GDM1 (cell line): Measurements from ENCODE around the gene ERF.

Source experiments
- DNase-seq: peaks from one replicate; lab custom pipeline; 2025; lab: John Stamatoyannopoulos, UW

Gene ERF

DNA sequence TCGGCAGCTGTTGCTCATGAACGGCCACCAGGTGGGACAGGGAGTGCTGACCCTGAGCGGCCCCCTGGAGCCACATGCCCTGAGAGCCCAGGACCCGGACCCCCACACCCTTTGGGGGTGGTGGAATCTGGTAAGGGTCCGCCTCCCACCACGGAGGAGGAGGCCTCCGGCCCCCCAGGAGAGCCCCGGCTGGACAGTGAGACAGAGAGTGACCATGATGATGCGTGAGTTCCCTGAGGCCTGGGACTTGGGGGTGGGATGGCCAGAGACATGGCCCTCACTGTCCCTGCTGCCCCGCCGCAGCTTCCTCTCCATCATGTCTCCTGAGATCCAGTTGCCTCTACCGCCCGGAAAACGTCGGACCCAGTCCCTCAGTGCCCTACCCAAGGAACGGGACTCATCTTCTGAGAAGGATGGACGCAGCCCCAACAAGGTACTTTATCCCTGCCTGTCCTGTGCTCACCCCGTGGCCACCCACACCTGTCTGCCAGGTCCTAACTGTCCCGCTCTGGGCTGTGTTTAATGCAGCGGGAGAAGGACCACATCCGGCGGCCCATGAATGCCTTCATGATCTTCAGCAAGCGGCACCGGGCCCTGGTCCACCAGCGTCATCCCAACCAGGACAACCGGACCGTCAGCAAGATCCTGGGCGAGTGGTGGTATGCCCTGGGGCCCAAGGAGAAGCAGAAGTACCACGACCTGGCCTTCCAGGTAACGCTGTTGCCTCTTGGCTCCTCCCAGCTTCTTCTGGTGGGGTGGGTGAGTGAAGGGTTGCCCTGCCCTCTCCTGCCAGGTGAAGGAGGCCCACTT, 32.3 kb upstream of the ERF start:
- DNase-seq, result no peak

DNA sequence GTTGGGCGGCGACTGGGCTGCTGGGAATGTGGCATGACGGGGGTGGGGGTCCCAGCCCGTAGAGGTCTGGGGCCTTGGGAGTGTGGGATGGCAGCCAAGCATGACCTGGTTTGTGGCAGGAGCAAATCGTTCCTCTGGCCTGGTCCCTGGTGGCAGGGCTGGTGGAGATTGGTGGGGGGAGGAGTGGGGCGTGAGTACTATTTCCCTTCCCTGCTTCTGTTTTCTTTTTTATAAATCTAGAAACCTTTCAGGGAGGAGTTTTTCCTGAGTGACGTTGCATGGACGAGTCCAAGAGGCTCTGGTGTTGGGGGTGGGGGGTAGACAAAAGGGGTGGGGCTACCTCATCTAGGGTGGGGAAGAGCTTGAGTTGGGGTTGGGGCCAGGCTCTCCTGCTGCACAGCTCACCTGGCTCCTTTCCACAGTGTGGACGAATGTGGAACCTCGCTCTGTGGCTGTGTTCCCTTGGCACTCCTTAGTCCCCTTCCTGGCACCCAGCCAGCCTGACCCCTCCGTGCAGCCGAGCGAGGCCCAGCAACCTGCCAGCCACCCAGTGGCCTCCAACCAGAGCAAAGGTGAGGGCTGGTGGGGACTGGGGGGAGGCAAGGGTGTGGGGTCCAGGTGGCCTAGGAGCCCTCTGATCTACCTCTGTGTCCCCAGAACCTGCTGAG, 31.6 kb upstream of the ERF start:
- no peak for DNase-seq

DNA sequence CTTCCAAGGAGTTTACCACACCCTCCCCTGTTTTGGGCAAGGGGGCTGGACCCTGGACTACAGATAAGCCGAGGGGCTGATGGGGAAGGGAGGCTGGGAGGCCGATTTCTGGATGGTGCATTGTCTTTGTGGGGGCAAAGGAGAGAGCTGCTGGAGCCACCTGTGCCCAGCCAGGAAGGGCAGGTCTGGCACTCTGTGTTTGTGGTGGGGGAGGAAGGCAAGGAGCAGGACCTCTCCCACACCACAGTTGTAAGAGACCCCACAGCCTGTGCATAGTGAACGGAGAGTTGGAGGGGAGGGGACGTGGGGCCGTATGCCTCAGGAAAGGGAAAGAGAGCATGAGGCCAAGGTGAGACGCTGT, 31.0 kb upstream of the ERF start:
- no peak for DNase-seq

DNA sequence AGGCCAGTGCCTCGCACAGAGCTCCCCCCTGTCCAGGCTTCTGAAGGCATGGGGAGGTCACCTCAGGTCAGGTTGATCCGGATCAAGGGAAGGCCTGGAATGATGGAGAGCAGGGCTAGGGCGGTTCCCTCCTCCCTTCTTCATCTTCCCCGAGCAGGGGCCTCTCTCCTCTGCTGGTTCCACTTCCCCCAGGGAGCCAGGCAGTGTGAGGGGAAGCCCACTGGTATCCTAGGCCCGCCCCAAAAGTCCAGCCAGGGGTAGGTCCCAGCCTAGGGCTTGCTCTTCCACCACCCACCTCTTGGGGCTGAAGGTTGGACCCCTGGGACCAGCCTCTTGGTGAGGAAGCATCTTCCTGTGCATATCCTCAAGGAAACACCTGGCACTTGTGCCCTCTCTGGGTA, 30.6 kb upstream of the ERF start:
- peak; percentile 11 for DNase-seq

DNA sequence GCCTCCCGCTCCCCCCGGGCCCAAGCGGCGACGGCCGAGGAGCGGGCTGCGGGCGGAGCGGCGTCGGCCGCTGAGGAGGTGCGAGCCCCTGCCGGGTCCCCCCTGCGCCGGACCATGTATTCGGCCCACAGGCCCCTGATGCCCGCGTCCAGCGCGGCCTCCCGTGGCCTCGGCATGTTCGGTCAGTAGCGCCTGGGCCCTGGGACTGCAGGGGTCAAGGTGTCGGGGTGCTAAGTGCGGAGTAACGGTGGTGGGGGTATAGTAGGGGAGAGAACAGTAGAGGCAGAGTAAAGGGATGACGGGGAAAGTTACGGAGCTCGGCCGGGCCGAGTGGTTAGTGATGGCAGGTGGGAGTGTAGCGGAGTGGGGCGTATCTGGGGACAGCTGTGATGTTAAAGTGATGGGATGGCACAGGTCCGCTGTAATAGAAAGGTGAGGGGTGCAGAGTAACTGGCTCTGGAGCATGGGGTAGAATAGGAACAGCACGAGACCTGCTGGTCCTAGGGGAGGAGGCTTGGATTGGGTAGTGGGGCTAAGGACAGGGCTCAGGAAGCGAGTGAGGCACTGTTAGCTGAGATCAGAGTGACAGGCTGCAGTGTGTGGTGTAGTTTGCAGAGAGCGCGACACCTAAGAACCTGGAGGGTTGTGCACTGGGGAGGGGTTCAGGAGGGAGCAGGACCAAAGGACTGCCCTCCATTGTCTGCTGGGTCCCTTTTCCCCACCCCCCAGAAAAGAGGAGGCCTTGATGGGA, 29.8 kb upstream of the ERF start:
- no peak for DNase-seq

DNA sequence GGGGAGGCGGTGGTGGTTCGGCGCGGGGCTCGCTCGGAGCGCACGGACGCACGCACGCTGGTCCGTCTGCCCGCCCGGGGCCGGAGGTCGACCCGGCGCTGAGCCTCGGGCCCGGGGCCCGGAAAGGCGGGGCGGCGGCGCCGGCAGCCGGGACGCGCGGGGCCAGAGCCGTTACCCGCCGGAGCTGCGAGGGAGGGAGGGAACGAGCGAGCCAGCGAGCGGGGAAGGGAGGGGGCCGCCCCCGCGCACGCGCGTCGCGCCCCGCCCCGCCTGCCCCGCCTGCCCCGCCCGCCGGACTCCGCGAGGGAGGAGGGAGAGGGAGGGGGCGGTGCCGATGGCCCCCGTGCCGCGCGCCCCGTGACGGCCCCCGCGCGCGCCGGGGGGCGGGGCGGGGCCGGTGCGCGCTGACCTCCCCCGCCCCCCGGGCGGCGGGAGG, 29.2 kb upstream of the ERF start:
- peak; percentile 82 for DNase-seq

DNA sequence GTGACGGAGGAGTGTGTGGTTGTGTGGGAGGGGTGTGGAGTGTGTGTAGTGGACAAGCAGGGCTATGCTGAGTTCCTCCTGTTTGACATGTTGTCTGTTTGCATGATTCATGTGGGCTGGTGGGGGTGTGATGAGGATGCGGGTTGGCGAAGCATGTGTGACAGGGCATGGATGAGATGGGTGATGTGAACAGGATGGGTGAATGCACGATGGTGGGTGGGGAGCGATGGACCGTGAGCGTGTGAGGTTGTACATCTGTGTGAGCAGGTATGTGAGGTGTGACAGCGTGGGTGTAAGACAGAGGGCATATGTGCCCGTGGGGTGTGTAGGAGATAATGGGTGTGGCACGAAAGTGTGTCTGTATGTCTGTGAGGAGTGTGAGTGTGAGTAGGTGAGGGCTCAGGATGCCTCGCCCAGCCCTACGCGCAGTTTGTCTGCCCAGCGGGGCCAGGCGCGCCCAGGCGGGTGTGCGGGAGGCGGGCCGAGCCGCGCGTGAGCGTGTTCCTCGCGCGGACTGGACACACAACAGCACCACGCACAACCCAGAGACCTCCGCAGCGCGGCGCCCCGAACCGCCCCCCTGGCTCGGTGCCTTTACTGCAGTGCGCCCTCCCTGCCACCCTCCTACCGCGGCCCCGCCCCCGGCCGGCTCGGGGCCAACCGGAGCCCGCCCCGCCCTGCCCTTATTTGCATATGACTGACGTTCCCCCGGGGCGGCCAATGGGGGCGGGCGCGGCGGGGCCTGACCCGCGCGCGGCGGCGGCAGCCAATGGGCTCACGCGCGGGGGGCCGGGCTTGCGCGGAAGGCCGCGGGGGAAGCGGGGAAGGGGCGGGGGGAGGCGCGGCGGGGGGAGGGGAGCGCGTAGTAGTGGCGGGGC, 28.5 kb upstream of the ERF start:
- peak; percentile 93 for DNase-seq

DNA sequence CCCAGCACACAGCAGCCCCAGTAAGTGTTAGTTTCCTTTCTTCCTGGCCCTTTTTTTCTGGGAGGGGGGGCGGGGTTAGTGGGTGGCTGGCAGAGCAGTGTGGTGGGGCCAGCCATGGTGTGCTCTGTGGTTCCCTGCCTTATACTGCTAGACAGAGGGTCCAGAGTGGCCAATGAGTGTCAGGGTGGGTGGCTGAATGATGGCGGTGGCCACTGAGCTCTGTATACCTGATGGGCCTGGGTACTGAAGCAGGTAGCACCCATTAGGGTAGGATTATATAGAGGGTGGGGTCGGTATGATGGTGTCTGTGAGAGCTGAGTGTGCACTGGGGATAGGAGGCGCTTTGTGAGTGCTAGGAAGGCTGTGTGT, 27.9 kb upstream of the ERF start:
- no peak for DNase-seq

DNA sequence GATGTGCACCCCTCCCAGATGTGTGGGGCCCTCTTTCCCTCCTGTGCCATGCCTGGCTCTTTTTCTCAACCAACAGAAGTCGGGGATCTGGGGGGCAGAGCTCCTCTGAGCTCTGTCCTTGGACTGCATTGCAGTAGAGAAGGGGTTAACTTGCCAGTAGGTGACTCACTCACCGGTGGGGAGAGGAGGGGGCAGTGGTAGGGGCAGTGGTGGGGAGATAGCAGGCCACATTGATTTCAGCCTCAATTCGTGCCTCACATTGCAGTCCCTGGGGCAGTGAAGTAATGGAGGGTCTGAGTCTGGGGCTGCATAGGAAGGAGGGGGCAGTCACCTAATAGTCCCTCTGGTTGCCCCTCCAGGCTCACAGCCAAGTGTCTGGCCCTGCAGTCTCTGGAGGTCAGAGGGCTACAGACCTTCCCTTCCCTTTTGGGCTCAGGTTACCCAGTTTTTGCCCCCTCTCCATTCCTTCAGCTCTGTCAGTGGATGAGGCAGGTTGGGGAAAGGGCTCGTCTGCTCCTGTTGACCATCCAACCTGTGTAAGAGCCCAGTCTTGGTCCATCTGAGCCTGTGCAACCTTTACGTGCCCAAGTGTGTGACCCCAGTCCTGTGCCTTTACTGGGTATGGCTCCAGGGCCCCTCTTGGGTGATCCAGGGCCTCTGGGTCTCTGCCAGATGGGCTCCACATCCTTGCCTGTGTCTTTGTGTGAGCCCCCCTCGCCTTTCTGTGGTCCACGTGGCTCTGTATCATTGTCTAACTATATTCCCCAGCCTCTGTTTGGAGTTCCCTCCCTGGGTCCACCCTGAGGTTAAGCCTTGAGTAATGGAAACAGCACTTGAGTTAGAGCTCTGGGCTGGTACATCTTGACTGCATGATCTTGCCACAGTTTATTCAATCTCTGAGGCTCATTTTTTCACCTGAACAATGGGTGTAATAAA, 27.2 kb upstream of the ERF start:
- peak; percentile 23 for DNase-seq

DNA sequence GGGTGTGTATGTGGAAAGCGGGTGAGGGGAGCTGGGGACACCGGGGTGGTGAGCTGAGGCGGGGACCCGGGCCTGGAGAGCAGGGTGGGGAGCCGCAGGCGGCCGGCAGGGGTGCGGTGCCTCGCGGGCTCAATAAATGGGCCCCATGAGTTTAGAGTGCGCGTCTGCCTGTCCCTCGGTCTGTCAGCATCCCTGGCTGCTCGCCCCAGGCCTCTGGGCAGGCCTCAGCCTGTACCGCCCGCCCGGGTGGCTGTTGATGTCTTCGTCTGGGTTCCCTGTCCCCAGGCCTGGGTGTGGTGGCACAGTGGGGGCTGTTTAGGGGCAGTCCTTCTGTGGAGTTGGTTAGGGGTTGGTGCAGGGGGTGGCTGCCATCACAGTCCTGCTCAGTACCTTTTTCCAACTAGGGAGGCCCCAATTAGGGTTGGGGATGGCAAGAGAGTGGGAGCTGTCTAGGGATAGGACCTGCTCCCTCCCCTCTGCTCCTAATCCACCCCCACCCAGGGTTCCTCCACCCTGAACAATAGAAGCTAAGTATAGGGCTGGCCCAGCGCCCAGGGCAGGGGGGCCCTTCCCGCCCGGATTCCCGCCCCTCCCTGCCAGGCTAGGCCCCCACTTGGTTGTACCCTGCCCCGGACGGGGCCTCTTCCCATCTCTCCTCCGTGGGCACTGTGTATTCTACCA, 26.4 kb upstream of the ERF start:
- DNase-seq, result no peak

DNA sequence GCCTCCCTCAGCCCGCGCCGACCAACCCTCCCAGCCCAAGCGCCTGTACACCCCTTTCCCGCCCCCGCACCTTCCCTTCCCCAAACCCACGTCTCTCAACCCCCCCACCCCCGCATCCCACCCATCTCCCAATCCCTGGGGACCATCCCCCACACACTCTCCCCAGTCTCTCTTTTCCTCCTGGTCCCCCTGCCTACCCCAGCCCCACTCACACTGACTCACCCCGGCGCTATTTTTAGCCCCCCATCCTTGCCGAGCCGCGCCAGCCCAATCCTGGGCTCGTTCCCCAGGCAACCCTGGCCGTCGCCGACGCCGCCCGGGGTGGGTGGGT, 25.9 kb upstream of the ERF start:
- DNase-seq, result no peak

DNA sequence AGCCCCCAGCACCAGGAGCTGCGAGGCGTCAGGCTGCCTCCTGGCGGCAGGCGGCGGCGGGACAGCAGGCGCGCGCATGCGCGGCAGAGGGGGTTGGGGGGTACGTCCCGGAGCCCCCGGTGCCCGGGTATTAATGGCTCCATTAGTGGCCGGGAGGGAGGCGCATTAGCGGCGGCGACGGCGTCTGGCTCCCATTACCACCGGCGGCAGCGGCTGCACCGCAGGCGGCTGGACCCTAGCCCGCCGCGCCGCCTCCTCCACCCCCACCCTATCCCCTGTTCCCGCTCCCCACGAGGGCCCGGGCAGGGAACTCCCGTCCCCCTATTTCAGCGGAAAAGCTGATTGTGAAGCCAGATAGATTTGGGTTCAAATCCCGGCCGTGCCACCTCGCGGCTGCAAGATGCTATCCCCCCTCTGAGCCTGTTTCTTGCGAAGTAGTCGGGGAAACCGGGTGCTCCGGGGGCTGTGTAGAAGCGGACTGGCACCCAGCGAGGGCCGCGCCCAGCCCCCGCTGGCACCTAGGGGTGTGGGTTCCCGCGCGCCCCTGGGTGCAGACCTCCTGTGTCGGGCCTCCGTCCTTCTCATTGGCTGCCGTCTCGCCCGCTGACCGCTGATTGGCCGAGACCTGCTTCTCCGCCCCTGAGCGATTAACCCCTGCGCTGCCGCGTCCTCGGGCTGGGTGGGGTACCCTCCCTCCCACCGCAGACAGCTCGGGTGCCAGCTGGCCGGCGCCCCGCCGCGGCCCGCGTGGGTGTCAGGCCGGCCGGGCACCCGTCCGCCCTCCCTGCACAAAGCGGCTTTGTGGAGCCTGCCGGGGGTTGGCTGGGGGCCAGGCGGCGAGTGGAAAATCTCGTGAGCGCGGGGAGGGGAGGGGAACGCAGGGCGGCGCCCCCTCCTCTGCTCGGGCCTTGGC, 25.2 kb upstream of the ERF start:
- peak; percentile 86 for DNase-seq

DNA sequence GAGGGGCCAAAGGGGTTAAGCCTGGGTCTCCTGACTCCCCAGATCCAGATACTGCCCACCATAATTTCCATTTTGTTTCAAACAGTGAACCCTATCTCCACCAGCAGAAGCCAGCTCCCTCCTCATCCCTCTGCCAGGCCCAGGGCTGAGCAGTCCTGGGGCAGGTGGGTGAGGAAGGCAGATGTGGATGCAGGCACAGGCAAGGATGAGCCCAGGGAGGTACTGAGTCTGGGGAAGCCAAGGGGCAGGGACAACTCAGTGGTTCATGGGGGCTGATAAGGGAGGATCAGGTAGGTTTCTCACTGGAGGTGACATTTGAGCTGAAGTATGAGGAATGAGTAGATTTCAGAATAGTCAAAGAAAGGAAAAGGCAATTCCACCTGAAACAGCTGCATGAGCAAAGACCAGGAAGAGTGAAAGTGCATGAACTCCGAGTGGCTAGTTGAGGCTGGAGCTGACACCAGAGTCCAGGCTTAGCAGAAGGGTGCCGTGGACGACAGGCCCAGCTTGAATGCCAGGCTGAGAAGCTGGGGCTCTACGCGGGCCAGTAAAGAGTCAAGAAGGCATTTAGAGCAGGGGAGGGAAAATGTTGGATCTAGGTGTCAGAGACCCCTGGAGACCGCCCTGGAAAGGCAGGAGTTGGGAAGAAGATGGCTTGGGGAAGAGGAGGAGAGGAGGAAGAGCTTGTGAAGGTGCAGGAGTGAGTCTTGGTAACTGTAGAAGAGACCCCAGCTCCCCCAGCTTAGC, 24.4 kb upstream of the ERF start:
- DNase-seq, result no peak

DNA sequence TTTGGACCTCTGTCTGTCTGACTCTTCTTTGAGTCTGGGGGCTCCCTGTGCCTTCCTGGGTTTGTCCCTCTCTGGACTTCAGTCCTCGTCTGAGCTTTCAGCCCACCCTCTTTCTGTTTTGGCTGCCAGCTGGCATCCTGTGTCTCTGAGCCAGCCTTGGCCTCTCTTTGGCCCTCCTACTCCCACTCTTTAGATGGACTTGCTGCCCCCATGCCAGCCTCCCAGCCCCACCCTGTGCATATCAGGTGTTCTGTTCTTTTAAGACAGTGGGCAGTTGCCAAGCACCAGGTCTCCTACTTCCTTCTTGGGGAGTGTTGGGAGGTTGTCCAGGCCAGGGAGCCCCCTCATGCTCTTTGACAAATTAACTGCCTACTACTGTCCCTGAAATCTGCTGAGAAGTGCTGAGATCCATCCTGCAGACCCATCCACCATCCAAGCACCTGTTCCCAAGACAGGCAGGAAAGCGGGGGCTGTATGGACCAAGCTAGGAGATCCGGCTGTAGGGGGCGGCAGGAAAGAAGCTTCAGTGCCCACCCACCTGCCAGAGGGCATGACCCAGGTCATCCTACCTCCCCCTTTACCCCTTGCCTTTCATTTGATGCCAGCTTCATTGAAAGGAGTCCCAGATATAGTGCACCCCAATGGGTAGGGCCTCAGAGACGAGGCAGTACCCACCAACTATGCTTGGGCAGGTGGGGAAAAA, 23.7 kb upstream of the ERF start:
- DNase-seq, result no peak

DNA sequence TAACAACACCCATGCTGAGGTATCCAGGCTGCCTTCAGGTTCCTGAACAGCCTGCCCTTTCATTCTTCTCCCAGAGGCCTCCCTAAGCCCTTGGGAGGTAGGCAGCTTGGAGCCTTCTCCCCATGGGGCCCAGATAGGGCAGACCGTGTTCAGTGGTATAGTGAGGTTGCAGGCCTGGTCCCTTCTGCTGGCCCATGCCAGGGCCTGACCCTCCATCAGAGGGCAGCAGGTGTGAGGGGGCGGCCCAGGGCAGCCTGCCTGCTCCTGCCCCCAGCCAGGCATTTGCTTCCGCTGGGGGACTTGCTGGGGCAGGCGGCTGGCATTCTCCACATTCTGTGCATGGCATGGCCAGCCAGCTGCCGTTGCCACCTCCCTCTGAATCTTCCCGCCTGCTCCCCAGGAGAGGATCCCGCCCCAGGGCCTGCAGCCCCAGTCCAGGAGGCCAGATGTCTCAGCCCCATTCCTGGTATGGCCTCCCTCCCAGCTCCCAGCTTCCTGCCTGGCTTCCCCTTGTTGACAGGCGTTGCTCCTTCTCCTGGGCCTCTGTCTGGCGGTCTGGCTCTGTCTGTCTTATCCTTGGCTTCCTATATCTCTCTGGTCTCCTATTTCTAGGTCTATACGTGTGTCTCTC, 23.0 kb upstream of the ERF start:
- DNase-seq, result no peak

DNA sequence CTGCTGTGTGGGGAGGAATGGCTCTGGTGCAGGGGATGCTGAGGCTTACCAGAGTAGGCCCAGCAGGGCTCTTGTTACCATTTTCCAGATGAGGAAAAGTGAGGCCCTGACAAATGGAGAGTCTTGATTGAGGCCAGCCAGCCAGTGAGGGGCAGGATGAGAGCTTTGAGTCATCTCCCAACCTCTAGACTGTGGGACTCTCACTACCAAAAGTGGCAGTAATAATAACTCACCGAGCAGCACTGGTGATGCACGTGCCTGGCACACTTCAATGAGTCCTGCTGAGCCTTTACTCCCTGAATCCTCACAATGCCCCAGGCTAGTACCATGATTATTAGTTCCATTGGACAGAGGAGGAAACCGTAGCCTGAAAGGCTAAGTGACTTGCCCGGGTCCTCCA, 21.9 kb upstream of the ERF start:
- DNase-seq, result no peak

DNA sequence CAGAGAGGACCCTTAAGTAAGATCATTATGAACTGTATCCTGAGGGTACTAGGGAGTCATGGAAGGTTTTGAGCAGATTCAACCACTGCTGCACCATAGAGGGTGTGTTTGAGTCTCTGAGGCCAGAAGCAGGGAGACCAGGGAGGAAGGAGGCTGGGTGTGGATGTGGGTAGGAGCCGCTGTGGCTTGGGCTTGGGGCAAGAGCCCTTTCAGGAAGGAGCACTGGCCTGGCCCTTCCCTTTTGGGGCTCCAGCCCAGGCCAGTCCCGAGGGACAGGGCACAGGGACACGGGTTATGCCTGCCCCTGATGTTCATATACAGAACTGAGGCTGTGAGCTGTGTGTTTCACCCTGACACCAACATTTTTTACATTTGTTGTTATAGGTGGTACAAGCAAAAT, 21.4 kb upstream of the ERF start:
- no peak for DNase-seq

DNA sequence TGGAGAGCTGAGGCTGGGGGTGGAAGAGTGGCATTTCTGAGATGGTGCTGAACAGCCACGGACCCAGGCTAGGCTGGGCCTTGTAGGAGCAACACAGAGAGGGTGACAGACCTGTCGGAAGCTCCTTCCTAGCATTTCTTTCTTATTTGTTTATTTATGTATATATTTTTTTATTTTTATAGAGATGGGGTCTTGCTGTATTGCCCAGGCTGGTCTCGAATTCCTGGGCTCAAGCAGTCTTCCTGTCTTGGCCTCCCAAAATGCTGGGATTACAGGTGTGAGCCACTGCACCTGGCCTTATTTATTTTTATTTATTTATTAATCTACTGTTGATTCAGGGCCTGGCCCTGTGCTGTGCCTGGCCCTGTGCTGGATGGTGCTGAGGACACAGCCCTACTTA, 20.6 kb upstream of the ERF start:
- DNase-seq, result no peak
